Measurements from ENCODE around the gene ZGLP1. TPM values are rescaled to one million over a fixed set of nuclear protein-coding genes. Genes with fewer than 3 reads are reported as not detected.
"Not testable (repeated sequence)": the region's sequence is repeated elsewhere in the genome, so short reads cannot be mapped to it uniquely, and the experiment has no call there.

Gene ZGLP1
- total RNA-seq, 1 experiment from 2014 or later, result 1.3 TPM

- TF ChIP-seq SIN3A (IDR thresholded peaks at IDR 0.05; ENCODE audit: borderline replicate concordance, insufficient read depth, low read depth, low read length) (no peak), TCF7L2 (IDR thresholded peaks at IDR 0.05; ENCODE audit: low read depth, low read length) (no peak), REST (IDR thresholded peaks at IDR 0.05; ENCODE audit: insufficient read depth in 1 of 2, low read depth in 2 of 2, low read length in 1 of 2) (no peak), POLR2AphosphoS5 (IDR thresholded peaks at IDR 0.05; ENCODE audit: low read depth, low read length) (no peak)
- TF ChIP-seq, protein P1, sequence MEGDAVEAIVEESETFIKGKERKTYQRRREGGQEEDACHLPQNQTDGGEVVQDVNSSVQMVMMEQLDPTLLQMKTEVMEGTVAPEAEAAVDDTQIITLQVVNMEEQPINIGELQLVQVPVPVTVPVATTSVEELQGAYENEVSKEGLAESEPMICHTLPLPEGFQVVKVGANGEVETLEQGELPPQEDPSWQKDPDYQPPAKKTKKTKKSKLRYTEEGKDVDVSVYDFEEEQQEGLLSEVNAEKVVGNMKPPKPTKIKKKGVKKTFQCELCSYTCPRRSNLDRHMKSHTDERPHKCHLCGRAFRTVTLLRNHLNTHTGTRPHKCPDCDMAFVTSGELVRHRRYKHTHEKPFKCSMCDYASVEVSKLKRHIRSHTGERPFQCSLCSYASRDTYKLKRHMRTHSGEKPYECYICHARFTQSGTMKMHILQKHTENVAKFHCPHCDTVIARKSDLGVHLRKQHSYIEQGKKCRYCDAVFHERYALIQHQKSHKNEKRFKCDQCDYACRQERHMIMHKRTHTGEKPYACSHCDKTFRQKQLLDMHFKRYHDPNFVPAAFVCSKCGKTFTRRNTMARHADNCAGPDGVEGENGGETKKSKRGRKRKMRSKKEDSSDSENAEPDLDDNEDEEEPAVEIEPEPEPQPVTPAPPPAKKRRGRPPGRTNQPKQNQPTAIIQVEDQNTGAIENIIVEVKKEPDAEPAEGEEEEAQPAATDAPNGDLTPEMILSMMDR (IDR thresholded peaks at IDR 0.05), result no peak
- no peak overlapping the region for H3K27ac ChIP-seq (ENCODE audit: low read length)
- ChIA-PET POLR2A (interaction anchor here (0.7 kb wide), 1 partner anchor 176 kb away, joined by 5 read pairs; no protein-coding TSS in a partner anchor), CTCF (interaction anchor here (0.7 kb wide), 1 partner anchor 34 kb away, joined by 7 read pairs; no protein-coding TSS in a partner anchor)
- ATAC-seq (no peak), DNase-seq (ENCODE audit: low read depth, low spot score) (no peak)
- no TSS peak for BruUV-seq (replicated peaks)
- H3K36me3 ChIP-seq (ENCODE audit: control insufficient read depth, insufficient read depth, low read length), result 0 out of 2 replicates have a peak, but pooled peaks cover 2% of the 10 kb centered on the region
- no peak overlapping the region for H3K4me3 ChIP-seq (ENCODE audit: low read depth in 2 of 2, low read length in 2 of 2)
- peaks cover 17% of the 10 kb centered on the region; the same call in 1 of the 2 replicates for H3K4me1 ChIP-seq (ENCODE audit: control insufficient read depth, insufficient read depth, low read length)
- intact Hi-C loops (cut with micrococcal nuclease; ENCODE audit: unreplicated experiment), result no loop called here
- no peaks in the 10 kb centered on the region for H3K9me3 ChIP-seq (ENCODE audit: control insufficient read depth, insufficient read depth, low read depth, low read length)
- H3K27me3 ChIP-seq (ENCODE audit: control insufficient read depth, insufficient read depth, low read length), result no peaks in the 10 kb centered on the region
- in situ Hi-C loops (cut with HindIII; ENCODE audit: low pct_unique_long_range_greater_than_20kb, low sequenced_read_pairs), result no loop called here
Observed at GRCh38 chr19:10283301-10284064, 26.1 kb downstream of the ZGLP1 start.

GRCh38 chr19:10282043-10282442, 27.6 kb downstream of the ZGLP1 start:
- BruUV-seq (replicated peaks); H3K9me3 ChIP-seq (ENCODE audit: control insufficient read depth, insufficient read depth, low read depth, low read length); CTCF ChIA-PET; H3K27ac ChIP-seq (ENCODE audit: low read length); POLR2A ChIA-PET; H3K36me3 ChIP-seq (ENCODE audit: control insufficient read depth, insufficient read depth, low read length); intact Hi-C loops (cut with micrococcal nuclease; ENCODE audit: unreplicated experiment); DNase-seq (ENCODE audit: low read depth, low spot score); H3K27me3 ChIP-seq (ENCODE audit: control insufficient read depth, insufficient read depth, low read length); in situ Hi-C loops (cut with HindIII; ENCODE audit: low pct_unique_long_range_greater_than_20kb, low sequenced_read_pairs); ATAC-seq; H3K4me3 ChIP-seq (ENCODE audit: low read depth in 2 of 2, low read length in 2 of 2): not testable (repeated sequence)
- H3K4me1 ChIP-seq (ENCODE audit: control insufficient read depth, insufficient read depth, low read length), result peaks cover 12% of the 10 kb centered on the region; the same call in 1 of the 2 replicates

Data from Panc1 (cell line).